Superior temporal gyrus (tissue), 1 donor: ENCODE measurements around the gene TSPAN32.
A peak's percentile ranks its signal among the peaks of the same experiment; 100 is the strongest.

ENCODE experiments used
- DNase-seq: peaks from one replicate; pipeline ENCODE4 v3.0.0-alpha.2; 2016; ENCODE audit errors: extremely low spot score

TSPAN32 gene

GRCh38 chr11:2366276-2366675 is 64.5 kb downstream of the TSPAN32 start:
- peak; percentile 31 for DNase-seq

GRCh38 chr11:2366733-2367132 is 64.9 kb downstream of the TSPAN32 start:
- DNase-seq: no peak

GRCh38 chr11:2367266-2368160 is 65.7 kb downstream of the TSPAN32 start:
- no peak for DNase-seq
